ENCODE data around the gene NEU3. TPM values are rescaled to one million over a fixed set of nuclear protein-coding genes. Genes with fewer than 3 reads are reported as not detected.
"Not testable (repeated sequence)": the region's sequence is repeated elsewhere in the genome, so short reads cannot be mapped to it uniquely, and the experiment has no call there.

The NEU3 gene
- total RNA-seq, 1 experiment from 2014 or later: 5.7 TPM

DNA sequence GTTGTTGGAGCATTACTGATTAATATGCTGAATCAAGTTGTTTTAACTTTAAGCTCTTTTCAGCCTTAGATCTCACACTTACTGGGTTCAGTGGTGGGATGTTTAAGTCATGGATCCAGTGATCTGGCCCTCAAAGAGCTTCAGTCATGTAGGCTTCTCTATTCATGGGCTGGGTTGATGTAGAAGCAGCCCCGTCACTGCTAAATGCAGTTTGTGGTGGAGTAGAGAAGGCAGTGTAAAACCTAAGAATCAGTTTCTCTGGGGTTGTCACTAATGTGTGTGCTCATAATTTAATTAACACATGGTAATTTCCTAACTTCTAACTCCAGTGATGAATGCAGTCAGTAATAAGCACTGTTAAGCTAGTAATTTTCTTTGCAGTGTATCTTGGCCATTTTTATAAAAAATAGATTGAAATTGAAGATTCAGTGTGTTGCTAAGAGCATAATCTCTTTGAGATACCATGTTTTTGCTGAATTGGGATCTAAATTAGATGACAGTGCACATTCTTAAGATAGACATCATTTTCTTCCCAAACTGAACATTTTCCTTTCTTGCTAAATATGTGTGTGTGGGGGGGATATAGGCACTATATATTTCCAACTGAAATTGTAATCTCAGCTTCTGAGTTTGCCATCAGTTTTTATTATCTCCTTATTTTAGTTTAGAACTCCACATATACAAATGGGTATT, 30.6 kb upstream of the NEU3 start:
- Histone ChIP-seq H3K36me3 (0 out of 2 replicates have a peak, but pooled peaks cover 5% of the 10 kb centered on the region), H3K4me1 (replicated peaks) (no peaks in the 10 kb centered on the region), H3K9me3 (replicated peaks) (no peaks in the 10 kb centered on the region), H3K4me3 (no peak overlapping the region), H3K27me3 (replicated peaks) (no peaks in the 10 kb centered on the region), H3K27ac (no peak overlapping the region)
- DNase-seq (ENCODE audit: low read depth in 1 of 2, low spot score in 2 of 2): no peak

DNA sequence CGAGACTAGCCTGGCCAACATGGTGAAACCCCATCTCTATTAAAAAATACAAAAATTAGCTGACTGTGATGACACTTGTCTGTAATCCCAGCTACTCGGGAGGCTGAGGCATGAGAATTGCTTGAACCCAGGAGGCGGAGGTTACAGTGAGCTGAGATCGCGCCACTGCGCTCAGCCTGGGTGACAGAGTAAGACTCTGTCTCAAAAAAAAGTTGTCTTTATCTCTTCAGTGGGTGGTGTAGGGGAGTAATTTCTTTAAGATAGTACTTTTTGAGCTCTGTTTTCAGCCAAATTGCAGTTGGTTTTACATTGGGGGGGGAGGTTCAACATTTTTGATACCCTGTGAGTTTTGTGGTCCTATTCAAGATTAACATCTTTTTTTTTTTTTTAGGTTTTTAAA, 28.6 kb upstream of the NEU3 start:
- H3K27me3 ChIP-seq (replicated peaks); H3K27ac ChIP-seq; H3K9me3 ChIP-seq (replicated peaks); DNase-seq (ENCODE audit: low read depth in 1 of 2, low spot score in 2 of 2); H3K4me3 ChIP-seq; H3K4me1 ChIP-seq (replicated peaks); H3K36me3 ChIP-seq: not testable (repeated sequence)

DNA sequence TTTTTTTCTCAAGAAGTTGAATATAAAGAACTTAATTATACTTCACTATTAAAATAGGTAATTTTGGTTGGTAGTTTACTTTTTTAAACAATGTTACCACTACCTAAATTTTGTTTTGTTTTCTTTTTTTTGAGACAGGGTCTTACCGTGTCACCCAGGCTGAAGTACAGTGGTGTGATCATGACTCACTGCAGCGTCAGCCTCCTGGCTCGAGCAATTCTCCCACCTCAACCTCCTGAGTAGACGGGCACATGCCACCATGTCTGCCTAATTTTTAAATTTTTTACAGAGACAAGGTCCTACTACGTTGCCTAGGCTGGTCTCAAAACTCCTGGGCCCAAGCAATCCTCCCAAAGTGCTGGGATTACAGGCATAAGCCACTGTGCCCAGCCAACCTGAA, 22.1 kb upstream of the NEU3 start:
- Histone ChIP-seq H3K27ac (no peak overlapping the region), H3K4me3 (no peak overlapping the region), H3K4me1 (replicated peaks) (peaks cover 6% of the 10 kb centered on the region), H3K36me3 (peaks cover 16% of the 10 kb centered on the region), H3K27me3 (replicated peaks) (no peaks in the 10 kb centered on the region), H3K9me3 (replicated peaks) (no peaks in the 10 kb centered on the region)
- no peak for DNase-seq (ENCODE audit: low read depth in 1 of 2, low spot score in 2 of 2)

DNA sequence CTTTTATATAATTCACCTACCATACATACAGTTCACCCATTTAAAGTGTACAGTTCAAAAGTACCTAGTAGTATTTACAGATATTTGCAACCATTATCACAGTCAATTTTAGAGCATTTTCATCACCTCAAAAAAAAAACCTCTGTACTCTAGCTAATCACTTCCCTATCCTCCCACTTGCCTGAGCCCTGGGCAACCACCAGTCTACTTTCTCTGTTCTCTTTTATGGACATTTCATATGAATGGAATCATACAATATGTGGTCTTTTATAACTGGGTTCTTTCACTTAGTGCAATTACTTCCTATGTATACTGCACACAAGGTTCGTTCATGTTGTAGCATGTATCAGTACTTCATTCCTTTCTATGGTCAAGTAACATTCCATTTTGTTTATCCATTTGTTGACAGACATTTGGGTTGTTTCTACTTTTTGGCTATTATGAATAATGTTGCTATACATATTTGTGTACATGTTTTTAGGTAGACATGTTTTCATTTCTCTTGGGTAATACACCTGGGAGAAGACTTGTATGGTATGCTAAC, 17.8 kb upstream of the NEU3 start:
- no peak overlapping the region for H3K27ac ChIP-seq
- H3K9me3 ChIP-seq (replicated peaks): no peaks in the 10 kb centered on the region
- H3K4me1 ChIP-seq (replicated peaks): peaks cover 6% of the 10 kb centered on the region
- peaks cover 17% of the 10 kb centered on the region for H3K36me3 ChIP-seq
- H3K4me3 ChIP-seq: no peak overlapping the region
- DNase-seq (ENCODE audit: low read depth in 1 of 2, low spot score in 2 of 2): no peak
- no peaks in the 10 kb centered on the region for H3K27me3 ChIP-seq (replicated peaks)

DNA sequence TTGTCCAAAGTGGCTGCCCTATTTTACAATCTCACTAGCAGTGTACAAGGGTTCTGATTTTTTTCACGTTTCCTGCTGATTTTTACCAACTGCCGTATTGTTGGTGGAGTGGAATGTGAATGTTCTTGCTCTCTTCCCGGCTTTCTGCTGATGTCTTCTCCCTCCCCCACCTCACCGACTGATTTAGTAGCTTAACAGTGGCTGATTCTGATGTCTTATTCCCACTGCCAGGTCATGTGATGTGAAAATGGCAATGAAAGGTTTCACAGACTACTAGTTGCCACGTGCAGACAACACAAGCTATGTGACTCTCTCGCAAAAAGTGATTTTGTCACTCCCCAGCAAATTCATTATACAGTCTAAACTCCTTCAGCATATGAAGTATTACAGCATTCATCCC, 17.3 kb upstream of the NEU3 start:
- no peaks in the 10 kb centered on the region for H3K9me3 ChIP-seq (replicated peaks)
- peaks cover 6% of the 10 kb centered on the region for H3K4me1 ChIP-seq (replicated peaks)
- no peak overlapping the region for H3K4me3 ChIP-seq
- H3K36me3 ChIP-seq: peaks cover 13% of the 10 kb centered on the region
- DNase-seq (ENCODE audit: low read depth in 1 of 2, low spot score in 2 of 2): no peak
- H3K27ac ChIP-seq: no peak overlapping the region
- no peaks in the 10 kb centered on the region for H3K27me3 ChIP-seq (replicated peaks)

DNA sequence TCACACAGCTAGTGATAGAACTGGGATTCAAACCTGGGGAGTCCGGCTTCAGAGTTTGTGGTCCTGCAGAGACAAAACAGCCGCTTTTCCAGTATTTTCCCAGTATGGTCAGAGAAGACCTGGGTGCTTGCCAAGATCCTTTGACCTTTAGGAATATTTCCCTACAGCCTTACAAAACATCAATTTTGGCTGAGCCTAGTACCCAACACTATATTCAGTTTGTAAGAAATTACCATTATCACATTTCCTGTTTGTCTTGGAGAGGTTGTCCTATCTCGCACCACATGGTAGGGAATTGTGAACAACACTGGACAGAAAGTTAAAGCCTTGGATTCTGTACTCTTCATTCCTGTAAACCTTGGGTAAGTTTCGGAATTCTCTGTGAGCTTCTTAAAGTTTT, 10.7 kb upstream of the NEU3 start:
- Histone ChIP-seq H3K9me3 (replicated peaks) (no peaks in the 10 kb centered on the region), H3K4me1 (replicated peaks) (no peaks in the 10 kb centered on the region), H3K4me3 (no peak overlapping the region), H3K27me3 (replicated peaks) (no peaks in the 10 kb centered on the region), H3K36me3 (peaks cover 7% of the 10 kb centered on the region; the same call in 1 of the 2 replicates), H3K27ac (no peak overlapping the region)
- no peak for DNase-seq (ENCODE audit: low read depth in 1 of 2, low spot score in 2 of 2)

DNA sequence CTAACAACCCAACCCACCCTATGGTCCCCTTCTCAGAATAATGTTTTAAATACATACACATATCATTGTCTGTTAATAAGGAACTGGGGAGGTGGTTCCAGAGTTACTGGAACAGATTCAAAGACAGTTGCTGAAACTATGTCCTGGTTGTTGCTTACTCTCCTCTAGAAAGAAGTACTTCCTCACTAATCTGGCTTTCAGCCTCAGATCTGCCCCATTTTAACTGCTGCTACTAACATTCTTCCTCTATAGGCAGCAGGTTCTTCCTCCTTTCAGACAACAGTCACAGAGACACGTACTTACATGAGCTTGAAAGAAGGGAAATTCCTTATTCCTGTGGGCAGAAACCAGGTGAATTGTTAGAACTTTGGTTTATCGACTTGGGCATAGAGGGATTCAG, 8.1 kb upstream of the NEU3 start:
- no peaks in the 10 kb centered on the region for H3K27me3 ChIP-seq (replicated peaks)
- no peaks in the 10 kb centered on the region for H3K4me1 ChIP-seq (replicated peaks)
- no peak overlapping the region for H3K27ac ChIP-seq
- peaks cover 5% of the 10 kb centered on the region; the same call in 1 of the 2 replicates for H3K36me3 ChIP-seq
- H3K9me3 ChIP-seq (replicated peaks): no peaks in the 10 kb centered on the region
- DNase-seq (ENCODE audit: low read depth in 1 of 2, low spot score in 2 of 2): no peak
- no peak overlapping the region for H3K4me3 ChIP-seq

DNA sequence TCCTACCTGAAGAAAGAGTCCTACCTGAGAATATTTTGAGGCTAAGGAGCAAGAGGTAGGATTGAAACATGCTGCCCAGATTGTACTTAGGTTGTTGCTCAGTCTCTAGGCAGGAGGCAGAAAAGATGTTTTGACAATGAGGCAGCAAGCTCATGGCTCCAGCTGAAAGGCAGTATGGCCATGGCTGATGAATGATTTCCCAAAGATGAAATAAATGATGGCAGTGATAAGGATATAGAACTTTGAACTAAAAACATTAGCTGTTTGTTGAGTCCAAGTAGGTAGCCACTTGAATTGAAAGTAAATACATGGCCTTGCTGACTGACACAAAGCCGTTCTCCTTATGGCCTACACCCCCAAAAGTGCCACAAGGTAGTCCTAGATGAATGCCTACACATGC, 6.8 kb upstream of the NEU3 start:
- Histone ChIP-seq H3K36me3 (peaks cover 5% of the 10 kb centered on the region; the same call in 1 of the 2 replicates), H3K27me3 (replicated peaks) (no peaks in the 10 kb centered on the region), H3K4me3 (no peak overlapping the region), H3K9me3 (replicated peaks) (no peaks in the 10 kb centered on the region), H3K4me1 (replicated peaks) (no peaks in the 10 kb centered on the region), H3K27ac (no peak overlapping the region)
- no peak for DNase-seq (ENCODE audit: low read depth in 1 of 2, low spot score in 2 of 2)

DNA sequence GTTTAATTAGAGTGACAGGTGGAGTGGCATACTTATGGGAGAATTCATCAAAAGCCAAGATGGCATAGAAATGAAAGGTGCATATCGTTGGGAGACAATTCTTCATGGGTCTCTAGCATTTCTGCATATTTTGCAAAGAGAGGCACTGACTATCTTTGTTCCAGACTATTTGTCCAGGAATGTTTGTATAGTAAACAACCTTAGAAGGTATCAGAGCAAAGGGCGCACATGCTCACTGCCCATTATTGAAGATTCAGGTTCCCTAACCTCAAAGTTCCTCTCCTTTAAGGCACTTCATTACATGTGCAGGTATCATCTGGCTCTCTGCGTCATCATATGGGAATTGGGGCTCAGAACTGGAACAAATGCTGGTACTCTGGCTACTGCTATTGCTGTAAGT, 4.7 kb upstream of the NEU3 start:
- no peak overlapping the region for H3K4me3 ChIP-seq
- H3K9me3 ChIP-seq (replicated peaks): no peaks in the 10 kb centered on the region
- DNase-seq (ENCODE audit: low read depth in 1 of 2, low spot score in 2 of 2): no peak
- H3K4me1 ChIP-seq (replicated peaks): no peaks in the 10 kb centered on the region
- no peak overlapping the region for H3K27ac ChIP-seq
- H3K36me3 ChIP-seq: no peaks in the 10 kb centered on the region
- H3K27me3 ChIP-seq (replicated peaks): no peaks in the 10 kb centered on the region

DNA sequence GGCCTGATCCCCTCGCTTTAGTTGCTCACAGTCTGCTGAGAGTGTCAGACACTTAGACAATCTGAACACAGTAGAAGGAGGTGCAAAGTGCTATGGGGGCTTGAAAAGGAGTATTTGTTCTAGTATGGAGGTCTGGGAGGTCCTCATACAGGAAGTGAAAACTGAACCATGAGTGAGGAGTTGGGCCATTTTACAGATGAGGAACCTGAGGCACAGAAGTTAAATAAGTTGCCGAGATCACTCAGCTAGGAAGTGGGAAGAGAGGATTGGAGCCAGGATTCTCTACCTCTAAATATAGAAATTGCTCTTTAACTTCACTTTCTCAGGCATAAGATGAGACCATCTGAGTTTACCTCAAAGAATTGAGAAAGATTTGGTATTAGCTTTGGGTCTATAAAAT, 4.0 kb upstream of the NEU3 start:
- H3K4me3 ChIP-seq: no peak overlapping the region
- no peak overlapping the region for H3K27ac ChIP-seq
- no peaks in the 10 kb centered on the region for H3K36me3 ChIP-seq
- DNase-seq (ENCODE audit: low read depth in 1 of 2, low spot score in 2 of 2): no peak
- no peaks in the 10 kb centered on the region for H3K27me3 ChIP-seq (replicated peaks)
- no peaks in the 10 kb centered on the region for H3K9me3 ChIP-seq (replicated peaks)
- no peaks in the 10 kb centered on the region for H3K4me1 ChIP-seq (replicated peaks)

DNA sequence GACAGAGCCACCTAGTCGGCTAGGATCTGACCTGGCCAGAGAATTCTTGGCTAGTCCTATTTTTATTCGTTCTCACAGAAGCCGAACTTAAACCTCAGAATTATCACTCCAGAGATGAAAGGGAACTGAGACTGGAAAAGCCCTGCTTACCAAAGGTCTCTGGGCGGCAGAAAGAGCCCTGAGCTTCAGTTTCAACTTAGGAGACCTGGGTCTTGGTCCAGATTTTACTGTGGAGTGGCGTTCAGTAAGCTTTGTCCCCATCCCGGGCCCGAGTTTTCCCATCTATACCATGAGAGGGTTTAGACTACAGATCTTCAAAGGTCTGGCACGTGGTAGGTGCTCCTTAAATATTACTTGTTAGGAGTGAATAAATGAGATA, 516 bp downstream of the NEU3 start:
- Histone ChIP-seq H3K36me3 (no peaks in the 10 kb centered on the region), H3K9me3 (replicated peaks) (no peaks in the 10 kb centered on the region), H3K27ac (peak overlapping the region; percentile 67), H3K4me3 (peak overlapping the region; percentile 63), H3K4me1 (replicated peaks) (no peaks in the 10 kb centered on the region), H3K27me3 (replicated peaks) (no peaks in the 10 kb centered on the region)
- DNase-seq (ENCODE audit: low read depth in 1 of 2, low spot score in 2 of 2): no peak

DNA sequence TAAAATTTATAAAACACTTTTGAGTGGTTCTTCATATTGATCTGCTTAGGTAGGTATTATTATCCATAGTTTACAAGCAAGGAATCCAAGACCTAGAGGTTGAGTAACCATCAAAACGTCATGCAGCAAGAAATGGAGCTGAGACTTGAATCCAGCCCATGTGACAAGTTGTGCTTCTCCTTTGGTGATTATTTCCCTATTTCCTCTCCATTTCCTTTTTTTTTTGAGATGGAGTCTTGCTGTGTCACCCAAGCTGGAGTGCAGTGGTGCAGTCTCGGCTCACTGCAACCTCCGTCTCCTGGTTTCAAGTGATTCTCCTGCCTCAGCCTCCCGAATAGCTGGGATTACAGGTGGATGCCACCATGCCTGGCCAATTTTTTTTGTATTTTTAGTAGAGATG, 1.4 kb downstream of the NEU3 start:
- H3K9me3 ChIP-seq (replicated peaks); DNase-seq (ENCODE audit: low read depth in 1 of 2, low spot score in 2 of 2); H3K27me3 ChIP-seq (replicated peaks); H3K4me1 ChIP-seq (replicated peaks); H3K4me3 ChIP-seq; H3K36me3 ChIP-seq; H3K27ac ChIP-seq: not testable (repeated sequence)

DNA sequence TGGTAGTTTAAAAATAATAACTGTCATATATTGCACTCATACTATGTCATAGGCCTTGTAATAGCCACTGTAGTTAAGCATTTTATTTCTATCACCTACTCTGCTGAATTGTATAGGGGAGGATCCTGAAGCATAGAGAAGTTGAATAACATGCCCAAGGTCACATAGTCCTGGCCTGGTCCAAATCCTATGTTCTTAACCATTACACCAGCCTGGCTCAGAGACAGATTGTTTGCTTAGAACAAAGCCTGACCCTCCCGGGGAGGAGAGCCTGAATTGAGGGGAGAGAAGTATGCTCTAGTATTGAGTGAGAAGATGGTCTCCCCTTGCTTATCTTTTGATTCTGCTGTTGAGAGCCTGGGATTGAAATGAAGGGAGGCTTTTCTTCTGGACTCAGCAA, 2.2 kb downstream of the NEU3 start:
- no peak for DNase-seq (ENCODE audit: low read depth in 1 of 2, low spot score in 2 of 2)
- Histone ChIP-seq H3K27me3 (replicated peaks) (no peaks in the 10 kb centered on the region), H3K4me1 (replicated peaks) (no peaks in the 10 kb centered on the region), H3K27ac (no peak overlapping the region), H3K36me3 (0 out of 2 replicates have a peak, but pooled peaks cover 4% of the 10 kb centered on the region), H3K9me3 (replicated peaks) (no peaks in the 10 kb centered on the region), H3K4me3 (no peak overlapping the region)

DNA sequence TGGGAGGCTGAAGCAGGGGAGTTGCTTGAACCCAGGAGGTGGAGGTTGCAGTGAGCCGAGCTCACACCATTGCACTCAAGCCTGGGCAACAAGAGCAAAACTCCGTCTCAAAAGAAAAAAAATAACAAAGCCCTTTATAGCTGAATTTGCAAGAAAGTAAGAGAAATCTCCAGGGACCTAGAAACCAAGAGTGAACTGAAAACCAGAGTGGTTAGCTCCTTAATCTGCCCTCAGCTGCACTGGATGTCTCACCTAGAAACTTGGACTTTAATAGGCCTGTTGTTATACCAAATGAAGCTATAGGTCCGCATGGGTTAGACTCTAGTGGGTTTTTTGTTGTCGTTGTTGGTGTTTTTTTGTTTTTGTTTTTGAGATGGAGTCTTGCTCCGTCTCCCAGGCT, 4.1 kb downstream of the NEU3 start:
- H3K9me3 ChIP-seq (replicated peaks): no peaks in the 10 kb centered on the region
- no peak for DNase-seq (ENCODE audit: low read depth in 1 of 2, low spot score in 2 of 2)
- H3K27me3 ChIP-seq (replicated peaks): no peaks in the 10 kb centered on the region
- H3K4me3 ChIP-seq: no peak overlapping the region
- 0 out of 2 replicates have a peak, but pooled peaks cover 4% of the 10 kb centered on the region for H3K36me3 ChIP-seq
- H3K4me1 ChIP-seq (replicated peaks): no peaks in the 10 kb centered on the region
- no peak overlapping the region for H3K27ac ChIP-seq

DNA sequence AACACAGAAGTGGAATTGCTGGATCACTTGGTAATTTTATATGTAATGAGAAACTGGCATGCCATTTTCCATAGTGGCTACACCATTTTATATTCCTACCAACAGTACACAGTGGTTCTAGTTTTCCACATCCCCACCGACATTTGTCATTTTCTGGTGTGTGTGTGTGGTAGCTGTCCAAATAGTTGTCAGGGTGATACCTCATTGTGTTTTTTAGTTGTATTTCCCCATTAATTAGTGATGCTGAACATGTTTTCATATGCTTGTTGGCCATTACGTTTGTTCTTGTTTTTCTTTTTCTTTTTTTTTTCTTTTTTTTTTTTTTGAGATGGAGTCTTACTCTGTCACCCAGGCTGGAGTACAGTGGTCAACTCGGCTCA, 12.2 kb downstream of the NEU3 start:
- DNase-seq (ENCODE audit: low read depth in 1 of 2, low spot score in 2 of 2): no peak
- Histone ChIP-seq H3K27ac (no peak overlapping the region), H3K36me3 (no peaks in the 10 kb centered on the region), H3K9me3 (replicated peaks) (no peaks in the 10 kb centered on the region), H3K4me1 (replicated peaks) (no peaks in the 10 kb centered on the region), H3K27me3 (replicated peaks) (no peaks in the 10 kb centered on the region), H3K4me3 (no peak overlapping the region)

Measured in SJSA1 (cell line).